ENCODE data around the gene FIGNL2. TPM values are rescaled to one million over a fixed set of nuclear protein-coding genes. Genes with fewer than 3 reads are reported as not detected.

FIGNL2 gene
- total and polyA plus RNA-seq, 9 of the 15 experiments (the other 6 are each of a cell fraction or from before 2014, with no cell fraction given) = 0.01 TPM; not detected in 8

DNA sequence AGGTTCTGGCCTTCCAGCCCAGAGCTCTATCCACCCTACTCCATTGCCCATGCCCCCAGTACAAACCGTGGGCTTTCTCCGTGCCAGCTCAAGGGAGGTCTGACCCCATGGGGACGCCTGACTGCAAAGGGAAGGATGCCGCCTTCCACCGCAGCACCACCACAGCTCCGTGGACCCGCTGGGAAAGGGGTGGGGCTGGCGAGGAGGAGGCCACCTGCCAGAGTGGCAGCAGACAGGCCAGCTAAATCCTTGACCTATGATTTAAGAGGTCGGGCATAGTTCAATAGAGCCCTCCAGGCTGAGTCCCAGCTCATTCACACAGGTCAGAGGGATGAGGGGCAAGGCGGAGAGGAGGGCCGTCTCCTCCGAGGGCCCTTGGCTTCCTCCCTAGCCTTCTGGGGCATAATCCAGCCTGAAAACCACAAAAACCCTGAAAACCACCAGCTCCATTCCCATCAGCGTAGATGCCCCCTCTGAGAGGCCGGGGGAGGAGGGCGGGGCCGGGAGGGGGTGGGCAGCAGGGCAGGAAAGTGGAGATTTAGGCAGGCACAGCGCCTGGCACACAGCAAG, 14.9 kb upstream of the FIGNL2 start:
- no peak overlapping the region for H2AFZ ChIP-seq (ENCODE audit: low read depth, low read length)
- H3K27me3 ChIP-seq (ENCODE audit: control insufficient read depth in 2 of 2, insufficient read depth in 2 of 2, low read length in 2 of 2) = peaks cover 34 to 79% of the 10 kb centered on the region in 2 experiments
- ChIA-PET POLR2A (interaction anchor here (1.1 kb wide), 1 partner anchor 12 kb away, joined by 5 read pairs; no protein-coding TSS in a partner anchor), CTCF (ENCODE audit: low intra/inter-chr PET ratio) (no interaction called here)
- no peak overlapping the region for H3K4me3 ChIP-seq
- no peaks in the 10 kb centered on the region for H3K79me2 ChIP-seq (ENCODE audit: control insufficient read depth, insufficient read depth, low read length)
- no peaks in the 10 kb centered on the region for H3K9me3 ChIP-seq (replicated peaks; ENCODE audit: control insufficient read depth, insufficient read depth, low read depth, low read length)
- peaks cover 9% of the 10 kb centered on the region for H4K20me1 ChIP-seq (replicated peaks; ENCODE audit: control insufficient read depth, insufficient read depth, low read length)
- H3K9me1 ChIP-seq (ENCODE audit: control insufficient read depth, insufficient read depth, low read length) = no peaks in the 10 kb centered on the region
- no peak overlapping the region for H3K4me2 ChIP-seq (ENCODE audit: insufficient read depth, low read length)
- ATAC-seq = no peak
- no peak overlapping the region for H3K27ac ChIP-seq (ENCODE audit: extremely low read depth, low read depth, low read length)
- peaks cover 0 to 10% of the 10 kb centered on the region in 2 experiments; a peak in 2 of 5 replicates for H3K4me1 ChIP-seq (replicated peaks in 1 of 2; ENCODE audit: control insufficient read depth in 2 of 2, insufficient read depth in 2 of 2, low read length in 2 of 2)
- no peaks in the 10 kb centered on the region for H3K36me3 ChIP-seq (ENCODE audit: control insufficient read depth, insufficient read depth, low read length)
- in situ Hi-C loops (cut with MboI) = no loop called here
- no TSS peak for BruUV-seq (replicated peaks)
- DNase-seq (ENCODE audit: extremely low read depth in 1 of 4, low spot score in 3 of 4) = no peak
- intact Hi-C loops (cut with micrococcal nuclease) = no loop called here
- TF ChIP-seq CAMTA2 (CRISPR knock-in tag; conservative IDR thresholded peaks at IDR 0.05) (no peak), ZNF668 (CRISPR knock-in tag; IDR thresholded peaks at IDR 0.05) (no peak), NFXL1 (CRISPR knock-in tag; IDR thresholded peaks at IDR 0.05) (no peak), HDAC1 (IDR thresholded peaks at IDR 0.05) (no peak), MCM2 (IDR thresholded peaks at IDR 0.05; ENCODE audit: low read depth) (no peak), SMARCE1 (IDR thresholded peaks at IDR 0.05) (no peak), GATAD2A (IDR thresholded peaks at IDR 0.05) (no peak), ZNF507 (tag; conservative IDR thresholded peaks at IDR 0.05) (no peak), SNIP1 (IDR thresholded peaks at IDR 0.05; ENCODE audit: low read depth) (no peak), RFX7 (CRISPR knock-in tag; IDR thresholded peaks at IDR 0.05) (no peak), TRIM24 (IDR thresholded peaks at IDR 0.05) (no peak)
- TF ChIP-seq, protein P1, sequence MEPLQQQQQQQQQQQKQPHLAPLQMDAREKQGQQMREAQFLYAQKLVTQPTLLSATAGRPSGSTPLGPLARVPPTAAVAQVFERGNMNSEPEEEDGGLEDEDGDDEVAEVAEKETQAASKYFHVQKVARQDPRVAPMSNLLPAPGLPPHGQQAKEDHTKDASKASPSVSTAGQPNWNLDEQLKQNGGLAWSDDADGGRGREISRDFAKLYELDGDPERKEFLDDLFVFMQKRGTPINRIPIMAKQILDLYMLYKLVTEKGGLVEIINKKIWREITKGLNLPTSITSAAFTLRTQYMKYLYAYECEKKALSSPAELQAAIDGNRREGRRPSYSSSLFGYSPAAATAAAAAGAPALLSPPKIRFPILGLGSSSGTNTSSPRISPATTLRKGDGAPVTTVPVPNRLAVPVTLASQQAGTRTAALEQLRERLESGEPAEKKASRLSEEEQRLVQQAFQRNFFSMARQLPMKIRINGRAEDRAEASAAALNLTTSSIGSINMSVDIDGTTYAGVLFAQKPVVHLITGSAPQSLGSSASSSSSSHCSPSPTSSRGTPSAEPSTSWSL (CRISPR knock-in tag; IDR thresholded peaks at IDR 0.05; ENCODE audit: borderline replicate concordance) = no peak
- TF ChIP-seq, protein P2, sequence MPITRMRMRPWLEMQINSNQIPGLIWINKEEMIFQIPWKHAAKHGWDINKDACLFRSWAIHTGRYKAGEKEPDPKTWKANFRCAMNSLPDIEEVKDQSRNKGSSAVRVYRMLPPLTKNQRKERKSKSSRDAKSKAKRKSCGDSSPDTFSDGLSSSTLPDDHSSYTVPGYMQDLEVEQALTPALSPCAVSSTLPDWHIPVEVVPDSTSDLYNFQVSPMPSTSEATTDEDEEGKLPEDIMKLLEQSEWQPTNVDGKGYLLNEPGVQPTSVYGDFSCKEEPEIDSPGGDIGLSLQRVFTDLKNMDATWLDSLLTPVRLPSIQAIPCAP (CRISPR knock-in tag; IDR thresholded peaks at IDR 0.05; ENCODE audit: borderline replicate concordance) = no peak
- TF ChIP-seq, protein P3, sequence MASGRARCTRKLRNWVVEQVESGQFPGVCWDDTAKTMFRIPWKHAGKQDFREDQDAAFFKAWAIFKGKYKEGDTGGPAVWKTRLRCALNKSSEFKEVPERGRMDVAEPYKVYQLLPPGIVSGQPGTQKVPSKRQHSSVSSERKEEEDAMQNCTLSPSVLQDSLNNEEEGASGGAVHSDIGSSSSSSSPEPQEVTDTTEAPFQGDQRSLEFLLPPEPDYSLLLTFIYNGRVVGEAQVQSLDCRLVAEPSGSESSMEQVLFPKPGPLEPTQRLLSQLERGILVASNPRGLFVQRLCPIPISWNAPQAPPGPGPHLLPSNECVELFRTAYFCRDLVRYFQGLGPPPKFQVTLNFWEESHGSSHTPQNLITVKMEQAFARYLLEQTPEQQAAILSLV (tag; IDR thresholded peaks at IDR 0.05) = no peak
- 12% methylated on average over 14 of the region's 17 CpGs for WGBS (ENCODE audit: insufficient coverage, low coverage, missing lambda C conversion rate)
- H3K9ac ChIP-seq (ENCODE audit: insufficient read depth in 1 of 2, low read depth in 2 of 2, low read length in 2 of 2) = no peak overlapping the region; a peak in 1 of 4 replicates
- FAIRE-seq = no peak

All from K562 (cell line).